Amniotic stem cell (primary cell): ENCODE data around the gene NRXN2.

Experiments
- DNase-seq: peaks from one replicate; lab custom pipeline; 2025; lab: John Stamatoyannopoulos, UW

NRXN2 gene

DNA sequence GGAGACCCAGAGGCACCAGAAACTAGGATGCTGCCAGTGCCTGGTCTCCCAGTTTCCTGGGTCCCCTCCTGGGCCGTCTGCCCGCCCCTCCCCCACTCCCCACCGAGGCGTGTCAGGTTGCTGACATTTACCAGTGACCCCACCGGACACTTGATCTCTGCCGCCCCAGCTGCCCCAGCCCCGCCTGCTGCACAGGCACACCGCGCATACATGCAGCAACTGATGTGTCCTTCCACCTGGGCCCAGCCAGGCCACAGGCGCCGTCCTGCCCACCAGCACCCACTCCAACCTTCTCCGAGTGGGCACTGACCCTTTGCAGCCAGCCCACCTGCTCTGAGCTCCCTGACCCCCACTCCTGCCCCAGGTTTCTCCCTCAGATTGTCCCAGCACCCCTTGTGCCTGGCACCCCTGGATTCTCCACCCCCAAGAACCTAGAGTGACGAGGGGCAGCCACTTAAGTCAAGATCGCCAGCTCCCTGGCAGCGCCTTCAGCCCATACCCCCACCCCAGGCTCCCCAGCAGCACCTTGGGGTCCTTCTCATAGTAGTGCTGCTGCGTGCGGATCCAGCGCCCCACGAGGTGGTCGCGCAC, 36.2 kb upstream of the NRXN2 start:
- no peak for DNase-seq

DNA sequence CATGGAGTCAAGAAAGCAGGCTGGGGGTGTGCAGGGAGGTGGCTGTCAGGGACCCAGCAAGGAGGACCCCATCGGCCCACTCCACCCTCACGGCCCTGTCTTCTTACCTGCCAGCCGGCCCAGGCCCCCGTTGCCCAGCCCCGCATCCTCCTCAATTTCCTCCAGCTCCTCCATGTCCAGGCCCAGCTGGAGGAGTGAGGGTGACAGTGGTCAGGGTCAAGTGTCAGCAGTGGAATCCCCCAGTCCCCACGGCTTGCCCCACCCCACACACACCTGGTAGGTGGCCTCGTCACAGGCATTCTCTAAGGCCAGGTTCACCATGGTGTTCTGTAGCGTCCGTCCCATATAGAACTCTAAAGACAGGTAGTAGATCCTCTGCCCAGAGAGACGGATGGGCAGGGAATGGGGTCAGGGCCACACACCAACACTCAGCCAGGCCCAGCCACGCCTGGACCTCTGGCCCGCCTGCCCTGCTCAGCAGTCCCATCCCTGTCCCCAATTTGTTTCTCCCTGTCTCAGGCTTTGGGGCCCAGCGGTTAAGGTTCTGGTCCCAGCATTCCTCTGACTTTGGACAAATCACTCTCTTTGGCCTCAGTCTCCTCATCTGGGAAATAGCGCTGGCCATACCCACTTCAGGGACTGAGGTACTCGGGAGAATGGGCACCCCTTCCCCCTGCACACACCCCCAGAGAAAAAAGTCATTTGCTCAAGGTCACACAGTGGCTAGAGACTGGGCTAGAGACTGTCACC, 35.5 kb upstream of the NRXN2 start:
- no peak for DNase-seq

DNA sequence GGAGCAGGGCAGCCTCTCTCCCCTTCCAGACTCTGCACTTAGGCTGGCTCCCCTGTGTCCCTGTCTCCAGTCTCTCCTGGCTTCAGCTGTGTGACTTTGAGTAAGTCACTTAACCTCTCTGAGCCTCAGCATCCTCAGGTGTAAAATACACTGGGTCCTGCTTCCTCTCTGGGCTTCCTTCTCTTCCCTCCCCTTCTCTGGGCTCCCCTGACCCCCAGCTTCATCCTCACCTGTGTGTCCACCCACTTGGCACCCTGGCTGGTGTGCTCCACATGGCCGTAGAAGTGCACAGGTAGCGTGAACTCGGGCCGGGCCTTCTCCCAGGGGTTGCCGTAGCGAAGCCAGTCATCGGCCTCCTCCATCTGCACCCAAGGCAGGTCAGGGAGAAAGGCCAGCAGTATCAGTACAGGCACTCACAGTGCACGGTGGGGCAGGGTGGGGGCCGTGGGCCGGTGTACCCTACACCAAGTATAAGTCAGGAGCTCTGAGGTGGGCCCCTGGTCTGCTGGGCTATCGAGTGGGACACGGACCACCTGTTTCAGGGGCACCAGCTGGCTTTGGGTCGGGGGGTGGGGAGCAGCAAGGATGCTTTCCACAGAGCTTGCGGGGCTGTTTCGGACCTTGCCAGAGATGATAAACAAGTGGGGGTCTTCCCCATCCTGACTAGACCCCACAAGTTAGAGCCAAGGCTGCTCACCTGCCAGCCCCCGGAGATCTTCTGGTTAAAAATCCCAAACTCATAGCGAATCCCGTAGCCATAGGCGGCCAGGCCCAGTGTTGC, 34.7 kb upstream of the NRXN2 start:
- no peak for DNase-seq

DNA sequence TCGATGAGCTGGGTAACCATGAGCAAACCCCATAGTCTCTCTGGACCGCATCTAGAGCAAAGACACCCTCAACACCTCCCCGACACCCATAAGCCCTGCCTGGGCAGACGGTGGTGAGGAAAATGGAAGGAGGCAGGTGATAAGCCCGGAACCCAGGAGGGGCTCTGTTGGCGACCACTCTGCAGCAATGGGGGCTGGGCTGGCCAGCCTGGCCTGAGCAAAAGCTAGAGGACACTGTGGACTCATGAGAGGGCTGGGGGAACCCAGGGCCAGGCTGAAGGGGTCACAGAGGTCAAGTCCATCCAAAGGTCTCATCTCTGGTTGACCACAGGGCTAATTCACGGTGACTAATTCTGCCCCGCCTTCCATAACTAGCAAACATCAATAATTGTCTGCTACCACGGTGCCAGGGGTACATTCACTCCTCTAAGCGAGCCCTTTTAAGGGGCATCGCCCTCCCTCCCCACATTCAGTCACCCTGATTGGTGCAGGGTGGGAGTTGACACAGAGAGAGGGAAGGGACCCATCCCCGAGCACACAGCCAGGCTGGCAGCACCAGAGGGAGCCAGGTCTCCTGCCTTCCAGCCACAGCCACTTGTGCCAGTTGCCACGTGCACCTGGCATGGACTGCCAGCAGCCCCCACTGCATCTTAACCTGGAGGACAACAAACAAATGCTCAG, 32.8 kb upstream of the NRXN2 start:
- no peak for DNase-seq

DNA sequence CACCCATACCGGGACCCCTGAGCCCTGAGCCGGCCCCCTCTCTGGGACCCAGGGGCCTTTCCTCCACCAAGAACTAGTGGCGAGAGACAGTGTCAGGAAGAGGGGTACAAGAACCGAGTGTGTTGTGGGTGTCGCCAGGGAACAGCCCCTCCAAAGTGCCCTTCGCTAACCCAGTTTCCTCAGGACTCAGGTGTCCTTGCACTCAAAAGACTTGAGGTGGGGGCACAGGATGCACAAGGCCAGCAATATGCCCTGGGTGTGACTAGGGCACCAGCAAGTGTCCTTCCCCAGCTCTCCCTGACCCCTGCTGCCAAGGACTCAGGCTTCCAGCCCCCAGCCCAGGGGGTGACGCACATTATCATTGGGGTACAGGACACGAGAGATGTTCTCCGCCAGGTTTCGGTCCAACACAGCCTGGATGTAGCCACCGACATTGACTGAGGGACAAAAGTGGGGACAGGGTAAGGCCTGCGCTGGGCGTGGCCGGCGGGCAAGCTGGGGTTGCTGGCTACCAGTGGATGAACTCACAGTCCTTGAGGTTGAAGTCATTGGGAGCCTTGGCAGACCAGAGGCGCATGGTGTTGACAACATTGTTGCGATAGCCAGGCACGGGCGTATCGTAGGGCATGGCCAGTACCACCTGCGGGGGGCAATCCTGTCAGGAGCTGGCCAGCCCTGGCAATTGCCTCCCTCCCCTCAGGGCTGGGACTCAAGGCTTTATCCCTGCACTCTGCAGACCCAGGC, 32.1 kb upstream of the NRXN2 start:
- DNase-seq, result no peak

DNA sequence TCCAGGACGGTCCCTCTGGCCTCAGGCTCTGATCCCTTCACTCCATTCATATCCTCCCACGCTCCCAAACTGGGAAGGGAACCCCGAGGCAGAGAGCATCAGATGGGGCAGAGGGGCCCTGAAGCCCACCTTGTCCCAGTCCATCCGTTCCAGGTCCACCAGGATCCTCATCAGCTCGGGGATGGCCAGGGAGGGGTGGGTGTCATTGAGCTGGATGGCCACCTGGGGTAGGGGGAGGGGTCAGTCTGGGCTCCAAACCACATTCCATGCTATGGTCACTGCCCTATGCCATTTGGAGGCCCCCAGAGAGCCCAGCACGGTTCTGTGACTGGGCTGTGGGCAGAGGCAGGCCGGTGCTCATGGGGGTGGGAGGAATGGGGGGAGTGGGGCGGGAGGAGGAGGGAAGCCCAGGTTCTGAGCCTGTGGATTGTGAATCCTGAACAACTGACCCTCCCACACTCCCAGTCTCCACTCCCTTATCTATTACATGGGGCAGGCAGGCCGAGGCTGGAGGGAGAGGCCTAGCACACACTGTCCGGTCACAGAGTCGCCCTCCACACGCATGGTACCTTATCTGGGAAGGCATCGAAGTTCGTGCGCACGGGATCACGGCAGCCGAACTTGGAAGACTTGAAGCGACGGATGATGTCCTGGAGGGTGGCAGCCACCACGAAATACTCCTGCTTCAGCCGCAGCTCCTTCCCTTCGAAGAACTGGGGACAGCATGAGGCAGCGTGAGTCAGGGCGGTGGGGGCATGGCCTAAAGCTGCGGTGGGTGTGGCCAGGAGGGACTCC, 31.3 kb upstream of the NRXN2 start:
- no peak for DNase-seq

DNA sequence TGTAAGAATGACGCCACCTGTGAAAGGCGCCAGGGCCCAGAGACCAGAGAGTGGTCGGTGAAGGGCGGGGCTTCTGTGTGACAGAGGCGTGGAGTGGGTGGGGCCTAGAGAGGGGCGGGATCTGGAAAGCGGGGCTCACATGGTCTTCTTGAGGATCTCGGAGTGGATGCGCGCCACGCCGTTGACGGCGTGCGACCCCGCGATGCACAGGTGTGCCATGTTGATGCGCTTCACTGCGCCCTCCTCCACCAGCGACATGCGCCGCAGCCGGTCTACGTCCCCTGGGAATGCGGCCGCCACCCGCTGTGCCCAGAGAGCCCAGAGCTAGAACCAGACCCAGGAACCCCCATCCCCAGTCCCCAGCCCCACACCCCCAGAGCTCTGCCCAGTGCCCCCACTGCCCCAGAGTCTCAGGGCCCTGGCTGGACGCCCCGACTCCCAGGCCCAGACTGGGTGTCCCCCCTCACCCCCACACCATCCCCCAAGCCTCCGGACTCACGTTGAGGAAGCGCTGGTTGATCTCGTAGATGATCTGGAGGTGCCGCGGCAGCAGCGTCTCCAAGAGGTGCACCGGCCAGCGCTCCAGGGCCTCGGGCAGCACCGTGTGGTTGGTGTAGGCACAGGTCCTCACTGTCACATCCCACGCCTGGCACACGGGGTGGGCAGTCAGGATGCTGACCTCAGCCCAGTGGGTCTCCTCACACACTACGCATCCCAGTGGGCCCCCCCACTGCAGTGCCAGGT, 30.6 kb upstream of the NRXN2 start:
- no peak for DNase-seq

DNA sequence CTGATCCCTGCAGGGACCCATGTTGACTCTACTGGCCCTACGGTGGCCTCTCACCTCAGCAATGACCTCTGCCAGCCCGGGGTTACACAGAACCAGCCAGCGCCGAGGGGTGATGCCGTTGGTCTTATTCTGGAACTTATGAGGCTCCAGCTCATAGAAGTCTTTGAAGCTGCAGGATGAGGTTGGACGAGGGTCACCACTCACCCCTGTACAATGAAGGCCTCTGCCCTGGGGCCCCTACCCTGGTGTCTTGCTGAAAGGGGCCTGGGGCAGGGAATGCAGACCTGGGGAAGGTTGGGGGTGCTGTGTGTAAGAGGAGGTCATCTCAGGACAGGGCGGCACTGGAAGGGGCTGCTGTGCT, 30.0 kb upstream of the NRXN2 start:
- no peak for DNase-seq

DNA sequence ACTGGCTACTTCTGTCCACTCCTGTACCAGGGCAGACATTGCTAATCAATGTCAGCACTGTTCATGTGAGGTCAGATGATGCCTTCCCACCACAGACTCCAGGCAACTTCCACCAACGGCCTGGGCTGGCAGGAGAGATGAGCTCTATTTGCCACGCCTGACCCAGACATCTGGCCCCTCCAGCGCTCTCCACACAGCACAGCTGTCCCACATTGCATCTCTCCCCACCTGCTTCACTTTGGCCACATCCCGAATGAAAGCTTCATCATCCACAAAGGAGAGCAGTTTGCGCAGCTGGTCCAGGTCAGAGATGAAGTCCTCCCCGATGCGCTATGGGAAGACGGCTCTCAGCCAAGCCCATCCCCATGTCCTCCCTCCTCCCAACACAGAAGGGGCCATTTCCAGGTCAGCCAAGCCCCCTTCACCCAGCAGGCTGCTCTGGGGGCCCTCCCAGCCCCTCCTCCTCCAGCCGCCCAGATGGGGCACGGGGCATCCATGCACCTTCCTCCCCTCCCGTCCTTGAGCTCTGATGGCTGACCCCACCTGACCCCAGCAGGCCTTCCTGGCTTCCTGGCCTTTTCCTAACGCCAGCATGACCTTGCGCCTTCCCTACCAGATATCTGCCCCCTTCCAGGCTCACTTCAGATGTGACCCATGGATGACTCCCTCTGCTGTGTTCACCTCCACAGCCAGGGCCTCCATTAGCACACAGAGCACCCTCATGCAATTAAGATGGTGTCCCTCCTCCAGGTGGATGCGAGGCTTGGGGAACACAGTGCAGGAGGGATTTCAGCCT, 29.4 kb upstream of the NRXN2 start:
- DNase-seq, result no peak

DNA sequence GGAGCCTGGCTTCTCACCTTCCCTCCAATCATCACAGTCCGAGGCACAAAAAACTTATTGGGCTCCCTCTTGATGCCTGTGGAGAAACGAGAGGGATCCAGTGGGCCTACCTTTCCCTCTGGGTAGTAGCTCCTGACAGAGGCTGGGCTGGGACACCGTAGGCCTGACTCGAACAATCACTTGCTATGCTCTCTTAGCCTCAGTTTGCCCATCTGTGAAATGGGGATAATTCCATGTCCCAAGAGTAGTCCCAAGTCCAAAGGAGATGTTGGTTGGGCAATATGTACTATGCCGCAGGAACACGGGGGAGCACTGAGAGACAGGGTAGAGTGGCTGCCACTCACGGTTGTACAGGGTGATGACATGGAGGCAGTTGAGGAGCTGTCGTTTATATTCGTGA, 28.6 kb upstream of the NRXN2 start:
- DNase-seq, result no peak

DNA sequence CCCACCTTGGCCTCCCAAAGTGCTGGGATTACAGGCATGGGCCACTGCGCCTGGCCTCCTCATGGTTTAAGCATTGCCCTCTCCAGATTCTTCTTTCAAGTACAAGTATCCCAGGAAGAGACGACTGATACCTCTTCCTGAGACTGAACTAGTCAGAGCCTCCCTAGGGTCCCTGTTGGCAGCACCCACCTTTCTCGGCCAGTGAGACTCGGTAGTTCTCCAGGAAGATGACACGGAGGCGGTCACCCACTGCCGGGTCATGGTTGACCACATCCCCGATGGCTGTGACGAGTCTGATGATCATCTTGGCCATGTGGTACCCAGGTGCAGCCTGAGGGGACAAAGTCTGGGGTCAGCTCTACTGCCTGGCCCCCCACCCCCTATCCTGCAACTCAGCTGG, 28.1 kb upstream of the NRXN2 start:
- no peak for DNase-seq

DNA sequence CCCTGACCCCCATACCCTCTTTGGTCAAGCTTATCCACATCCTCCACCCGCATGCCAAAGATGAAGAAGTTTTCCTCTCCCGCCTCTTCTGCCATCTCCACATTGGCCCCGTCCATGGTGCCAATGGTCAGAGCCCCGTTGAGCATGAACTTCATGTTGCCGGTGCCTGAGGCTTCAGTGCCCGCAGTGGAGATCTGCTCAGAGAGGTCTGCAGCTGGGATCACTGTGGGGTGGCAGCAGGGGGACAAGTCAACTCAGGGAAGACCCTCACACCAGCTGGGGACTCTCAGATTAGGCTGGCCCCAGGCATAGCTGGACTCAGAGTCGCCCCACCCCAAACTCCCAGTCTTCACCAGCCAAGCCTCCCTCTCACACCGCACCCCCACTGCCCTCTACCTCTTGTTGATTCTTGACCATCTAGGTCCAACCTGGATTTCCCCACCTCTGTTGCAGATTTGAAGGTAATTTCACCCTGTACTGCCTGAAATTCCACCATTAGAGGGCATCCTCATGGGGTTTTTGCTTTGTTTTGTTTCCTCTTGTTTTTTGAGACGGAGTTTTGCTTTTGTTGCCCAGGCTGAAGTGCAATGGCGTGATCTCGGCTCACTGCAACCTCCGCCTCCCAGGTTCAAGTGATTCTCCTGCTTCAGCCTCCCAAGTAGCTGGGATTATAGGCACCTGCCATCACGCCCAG, 27.5 kb upstream of the NRXN2 start:
- no peak for DNase-seq

DNA sequence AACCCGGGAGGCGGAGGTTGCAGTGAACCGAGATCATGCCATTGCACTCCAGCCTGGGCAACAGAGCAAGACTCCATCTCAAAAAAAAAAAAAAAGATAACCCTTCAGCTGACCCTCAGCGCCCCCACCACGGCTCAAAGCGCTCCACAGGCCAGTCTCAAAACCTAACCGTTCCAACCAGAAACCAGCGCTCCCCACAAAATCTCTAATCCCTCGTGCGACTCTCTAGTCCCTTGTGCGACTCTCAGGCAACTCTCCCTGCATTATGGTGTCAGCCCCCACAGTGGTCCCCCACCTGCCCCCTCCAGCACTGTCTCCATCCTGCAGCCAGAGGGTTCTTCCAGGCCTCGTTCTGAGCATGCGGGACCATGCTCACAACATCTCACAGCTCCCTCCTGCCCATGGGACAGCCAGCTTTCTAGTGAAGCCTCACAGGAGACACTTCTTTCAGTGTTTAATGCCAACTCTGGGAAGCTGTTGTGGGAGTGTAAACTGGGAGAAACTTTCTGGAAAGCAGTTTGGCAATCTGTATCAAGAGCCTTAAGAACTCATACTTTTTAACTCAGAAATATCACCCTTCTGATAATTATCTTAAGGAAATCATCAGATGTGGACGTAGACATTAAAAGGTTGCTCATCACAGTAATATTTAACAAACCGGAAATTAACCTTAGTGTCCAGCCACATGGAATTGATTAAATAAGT, 25.1 kb upstream of the NRXN2 start:
- DNase-seq, result no peak

DNA sequence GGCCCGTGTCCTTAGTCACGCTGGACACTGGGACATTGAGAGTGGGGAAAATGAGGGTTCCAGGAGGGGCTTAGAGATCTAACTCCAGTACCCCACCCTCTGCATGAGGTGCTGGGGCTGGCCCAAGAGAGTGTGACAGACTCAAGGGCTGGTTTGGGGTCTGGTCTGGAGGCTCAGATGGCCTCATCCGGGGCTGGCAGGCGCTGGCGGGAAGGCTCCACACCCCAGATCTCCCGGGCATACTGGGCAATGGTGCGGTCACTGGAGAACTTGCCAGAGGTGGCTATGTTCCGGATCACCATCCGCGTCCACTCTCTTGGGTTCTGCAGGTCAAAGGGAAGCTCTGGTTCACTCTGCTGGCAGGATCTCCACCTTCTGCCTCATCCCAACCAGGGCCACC, 23.5 kb upstream of the NRXN2 start:
- DNase-seq, result no peak

DNA sequence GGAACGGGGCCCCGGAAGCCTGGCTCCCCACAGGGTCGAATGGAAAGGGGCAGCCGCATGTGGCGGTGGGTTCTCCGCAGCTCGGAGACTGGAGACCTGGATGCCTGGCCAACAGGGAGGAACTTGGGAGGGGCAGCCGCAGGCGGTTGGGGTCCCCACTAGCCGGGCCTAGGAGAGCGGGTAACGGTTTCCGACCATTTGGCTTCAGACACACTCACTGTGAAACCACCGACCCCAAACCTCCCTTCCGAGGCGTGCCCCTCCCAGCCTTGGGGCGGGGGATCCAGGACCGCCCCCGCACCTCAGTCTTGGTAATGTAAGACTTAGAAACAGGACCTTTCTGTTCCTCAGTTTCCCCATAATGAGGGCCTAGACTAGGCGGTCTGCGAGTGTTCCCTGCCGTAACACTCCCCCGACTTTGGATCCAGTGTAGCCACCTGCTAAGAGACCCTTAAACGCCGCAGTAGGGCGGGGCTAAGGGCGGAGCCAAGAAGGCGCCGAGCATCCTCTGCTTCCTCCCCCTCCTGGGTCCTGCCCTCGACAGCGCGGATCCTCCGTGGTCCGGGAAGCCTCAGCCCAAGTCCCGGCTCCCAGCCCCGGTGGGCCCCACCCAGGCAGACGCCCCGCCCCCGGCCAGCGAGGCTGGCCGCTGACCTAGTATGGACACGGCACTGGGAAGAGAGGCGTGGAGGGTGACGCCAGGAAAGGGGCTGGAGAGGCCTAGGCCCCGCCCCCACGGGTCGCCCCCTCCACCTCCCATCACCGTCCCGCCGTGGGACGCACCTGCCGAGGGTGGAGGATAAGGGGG, 22.7 kb upstream of the NRXN2 start:
- no peak for DNase-seq

DNA sequence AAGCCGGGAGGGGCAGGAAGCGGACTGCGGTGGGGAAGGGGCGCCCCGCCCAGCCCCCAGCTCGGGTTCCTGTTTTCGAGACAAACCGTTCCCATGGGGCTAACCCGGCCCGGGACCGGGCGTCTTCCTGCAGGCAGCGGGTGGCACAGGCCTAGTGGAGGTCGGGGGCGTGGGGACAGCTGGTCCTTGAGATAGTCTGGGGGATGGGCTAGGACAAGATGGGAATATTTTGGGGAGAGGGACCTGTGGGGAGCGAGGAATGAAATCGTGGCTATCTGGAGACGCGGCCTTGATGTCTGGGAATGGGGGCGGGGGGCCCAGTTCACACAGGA, 22.2 kb upstream of the NRXN2 start:
- no peak for DNase-seq

DNA sequence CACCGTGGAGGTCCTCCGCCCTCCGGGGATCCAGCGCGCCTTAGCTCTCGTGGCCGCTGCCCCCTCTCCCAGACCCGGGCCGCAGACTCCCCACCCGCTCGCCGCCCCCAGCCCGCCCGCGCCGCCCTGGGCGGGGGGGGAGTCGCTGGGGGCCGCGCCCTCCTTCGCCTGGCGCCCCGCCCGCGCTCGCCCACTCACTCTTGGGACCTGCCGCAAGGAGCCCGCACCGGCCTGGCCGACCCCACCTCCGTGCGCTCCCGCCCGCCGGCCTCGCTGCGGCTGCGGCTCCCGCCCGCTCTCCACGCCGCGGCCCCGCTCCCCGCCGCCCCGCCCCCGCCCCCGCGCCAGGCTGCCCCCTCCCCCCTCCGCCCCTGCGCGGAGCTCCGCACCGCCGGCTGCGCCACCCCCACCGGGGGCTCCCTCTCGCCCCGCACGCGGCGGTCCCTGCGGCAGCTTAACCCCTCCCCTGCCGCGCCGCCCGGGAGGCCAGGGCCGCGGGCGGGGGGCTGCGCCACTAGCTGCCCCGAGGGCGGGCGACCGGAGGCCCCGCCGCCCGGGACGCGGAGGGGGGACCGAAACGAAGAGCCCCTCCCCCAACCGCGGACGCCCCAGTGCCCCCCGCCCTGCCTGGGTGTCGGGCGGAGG, 21.7 kb upstream of the NRXN2 start:
- DNase-seq, result no peak
